Neural progenitor cell (in vitro differentiated cells): ENCODE measurements around the gene PARK7.

Experiments
- EZH2 ChIP-seq: fragments of 200-600 bp; sonication (generic); IDR thresholded peaks from 2 replicates; pipeline ENCODE4 v1.6.1; 2017; ENCODE audit warnings: antibody characterized with exemption, mild to moderate bottlenecking, moderate library complexity
- TF ChIP-seq, protein P1 (sequence below): fragments of 200-600 bp; sonication (generic); IDR thresholded peaks from 2 replicates; pipeline ENCODE4 v1.5.1; 2017; ENCODE audit warnings: antibody characterized with exemption, mild to moderate bottlenecking

- TF ChIP-seq, protein P1, sequence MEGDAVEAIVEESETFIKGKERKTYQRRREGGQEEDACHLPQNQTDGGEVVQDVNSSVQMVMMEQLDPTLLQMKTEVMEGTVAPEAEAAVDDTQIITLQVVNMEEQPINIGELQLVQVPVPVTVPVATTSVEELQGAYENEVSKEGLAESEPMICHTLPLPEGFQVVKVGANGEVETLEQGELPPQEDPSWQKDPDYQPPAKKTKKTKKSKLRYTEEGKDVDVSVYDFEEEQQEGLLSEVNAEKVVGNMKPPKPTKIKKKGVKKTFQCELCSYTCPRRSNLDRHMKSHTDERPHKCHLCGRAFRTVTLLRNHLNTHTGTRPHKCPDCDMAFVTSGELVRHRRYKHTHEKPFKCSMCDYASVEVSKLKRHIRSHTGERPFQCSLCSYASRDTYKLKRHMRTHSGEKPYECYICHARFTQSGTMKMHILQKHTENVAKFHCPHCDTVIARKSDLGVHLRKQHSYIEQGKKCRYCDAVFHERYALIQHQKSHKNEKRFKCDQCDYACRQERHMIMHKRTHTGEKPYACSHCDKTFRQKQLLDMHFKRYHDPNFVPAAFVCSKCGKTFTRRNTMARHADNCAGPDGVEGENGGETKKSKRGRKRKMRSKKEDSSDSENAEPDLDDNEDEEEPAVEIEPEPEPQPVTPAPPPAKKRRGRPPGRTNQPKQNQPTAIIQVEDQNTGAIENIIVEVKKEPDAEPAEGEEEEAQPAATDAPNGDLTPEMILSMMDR = no peak
- TF ChIP-seq EZH2 = no peak
Observed at GRCh38 chr1:7967651-7968050, 6.1 kb downstream of the PARK7 start.
